GM12878 (cell line): ENCODE measurements around the gene IL20RA. TPM values are rescaled to one million over a fixed set of nuclear protein-coding genes. Genes with fewer than 3 reads are reported as not detected.

Experiments used
- ATAC-seq: fragments of 200-7000 bp; cut with Tn5 transposase; 3 replicates; pipeline ENCODE4 v1.9.1; 2020; ENCODE audit warnings: mild to moderate bottlenecking, moderate library complexity
- BruUV-seq: library from RNA; stranded (reverse); fragments of 400-500 nt; replicated peaks from 2 replicates; lab custom pipeline; 2021; lab: Mats Ljungman, UMichigan
- CTCF ChIA-PET: fragments of 300-600 bp; sonication (Branson Sonifier 250); formaldehyde crosslinking; extraction: SDS; loops from one replicate; lab custom pipeline; 2021; ENCODE audit warnings: inconsistent platforms; lab: Yijun Ruan, JAX
- POLR2A ChIA-PET: fragments of 350-600 bp; formaldehyde crosslinking; extraction: SDS; loops from one replicate; lab custom pipeline; 2021; ENCODE audit warnings: inconsistent platforms; lab: Charles Lee
- RAD21 ChIA-PET: fragments of 300-600 bp; sonication (Branson Sonifier 250); formaldehyde crosslinking; loops from one replicate; lab custom pipeline; 2023; ENCODE audit warnings: antibody characterized with exemption; ENCODE audit not compliant: unreplicated experiment; lab: Charles Lee
- SMC1A ChIA-PET: fragments of 300-600 bp; sonication (Branson Sonifier 250); formaldehyde crosslinking; loops from one replicate; lab custom pipeline; 2023; ENCODE audit not compliant: unreplicated experiment, uncharacterized antibody; lab: Charles Lee
- DNase-seq: peaks from one replicate; pipeline ENCODE4 v3.0.0-alpha.2; 2011; ENCODE audit warnings: low read depth, low spot score
- FAIRE-seq: peaks from 3 replicates; lab custom pipeline; 2011; peaks lifted over from hg19 to GRCh38; lab: Jason Lieb, UNC
- H2AFZ ChIP-seq: 2 replicates; pipeline ENCODE4 v1.6.0; 2011; ENCODE audit warnings: low read depth, low read length, control low read depth; ENCODE audit not compliant: control insufficient read depth
- H3K27ac ChIP-seq: 2 replicates; pipeline ENCODE4 v1.5.1; 2011; ENCODE audit warnings: control low read depth; ENCODE audit not compliant: control insufficient read depth, insufficient read depth
- H3K27me3 ChIP-seq, 2 experiments: replicated peaks in 1 of 2; 2 replicates each; pipeline versions ENCODE4 v1.6.0 to v1.6.1; 2011; ENCODE audit warnings: low read length in 1 of 2; ENCODE audit not compliant: control insufficient read depth in 2 of 2, insufficient read depth in 2 of 2
- H3K36me3 ChIP-seq, 2 experiments: 2 replicates each; pipeline ENCODE4 v1.5.1; 2011; ENCODE audit warnings: low read length in 1 of 2; ENCODE audit not compliant: control insufficient read depth in 2 of 2, insufficient read depth in 2 of 2
- H3K4me1 ChIP-seq: 2 replicates; pipeline ENCODE4 v1.6.1; 2011; ENCODE audit warnings: mild to moderate bottlenecking, low read length, moderate library complexity, mixed read lengths; ENCODE audit not compliant: control insufficient read depth, insufficient read depth
- H3K4me2 ChIP-seq: 2 replicates; pipeline ENCODE4 v1.6.0; 2011; ENCODE audit warnings: control low read depth; ENCODE audit not compliant: control insufficient read depth, insufficient read depth
- H3K4me3 ChIP-seq: fragments of 200-600 bp; sonication (generic); 2 replicates; pipeline ENCODE4 v1.5.1; 2016
- H3K79me2 ChIP-seq: 2 replicates; pipeline ENCODE4 v1.6.0; 2011; ENCODE audit warnings: low read length; ENCODE audit not compliant: control insufficient read depth, insufficient read depth
- H3K9ac ChIP-seq: 2 replicates; pipeline ENCODE4 v1.8.0; 2011; ENCODE audit warnings: low read length, control low read depth, mixed read lengths; ENCODE audit not compliant: control insufficient read depth, insufficient read depth
- H3K9me3 ChIP-seq: replicated peaks from 3 replicates; pipeline ENCODE4 v1.5.1; 2011; ENCODE audit warnings: mild to moderate bottlenecking, low read length; ENCODE audit not compliant: control insufficient read depth, insufficient read depth
- H4K20me1 ChIP-seq: 2 replicates; pipeline ENCODE4 v1.6.0; 2011; ENCODE audit not compliant: control insufficient read depth, insufficient read depth
- BCLAF1 ChIP-seq: fragments of 450-650 bp; IDR thresholded peaks from 2 replicates; pipeline ENCODE4 v1.6.1; 2017; ENCODE audit warnings: antibody characterized with exemption, mild to moderate bottlenecking, moderate library complexity
- CBX5 ChIP-seq: sonication (generic); IDR thresholded peaks from 2 replicates; pipeline ENCODE4 v1.6.1; 2016; ENCODE audit warnings: low read depth, moderate library complexity, mild to moderate bottlenecking, inconsistent platforms
- DPF2 ChIP-seq: fragments of 450-650 bp; IDR thresholded peaks from 2 replicates; pipeline ENCODE4 v1.6.1; 2017; ENCODE audit warnings: mild to moderate bottlenecking
- ESRRA ChIP-seq: IDR thresholded peaks from 2 replicates; pipeline ENCODE4 v1.6.1; 2012; ENCODE audit warnings: mild to moderate bottlenecking, low read length, improper control_type of control experiment
- ETV6 ChIP-seq, 2 experiments: fragments of 450-650 bp in 1 of 2; IDR thresholded peaks in 1 of 2; conservative IDR thresholded peaks in 1 of 2; 2 replicates each; pipeline ENCODE4 v1.6.1; 2014; ENCODE audit warnings: antibody characterized with exemption in 1 of 2, borderline replicate concordance in 1 of 2, low read depth in 1 of 2, mild to moderate bottlenecking in 1 of 2, moderate library complexity in 1 of 2
- FOS ChIP-seq: IDR thresholded peaks from 3 replicates; pipeline ENCODE4 v1.6.1; 2011; ENCODE audit warnings: borderline replicate concordance; ENCODE audit not compliant: insufficient read length; ENCODE audit errors: extremely low read depth
- GABPA ChIP-seq: IDR thresholded peaks from 2 replicates; pipeline ENCODE4 v1.6.1; 2014; ENCODE audit warnings: antibody characterized with exemption, low read depth, mild to moderate bottlenecking, inconsistent platforms
- IRF3 ChIP-seq: fragments of 450-650 bp; IDR thresholded peaks from 2 replicates; pipeline ENCODE4 v1.6.1; 2014; ENCODE audit warnings: mild to moderate bottlenecking
- MLLT1 ChIP-seq: fragments of 450-650 bp; IDR thresholded peaks from 2 replicates; pipeline ENCODE4 v1.6.1; 2016; ENCODE audit warnings: mild to moderate bottlenecking
- NFYA ChIP-seq: IDR thresholded peaks from 2 replicates; pipeline ENCODE4 v1.6.1; 2011; ENCODE audit warnings: low read depth, mild to moderate bottlenecking, low read length, improper control_type of control experiment, borderline replicate concordance
- NR2F1 ChIP-seq: fragments of 450-650 bp; conservative IDR thresholded peaks from 2 replicates; pipeline ENCODE4 v1.6.1; 2017; ENCODE audit warnings: mild to moderate bottlenecking
- NRF1 ChIP-seq: conservative IDR thresholded peaks from 2 replicates; pipeline ENCODE4 v1.6.1; 2011; ENCODE audit warnings: mild to moderate bottlenecking, low read depth, low read length, improper control_type of control experiment
- PML ChIP-seq: IDR thresholded peaks from 2 replicates; pipeline ENCODE4 v1.6.1; 2012; ENCODE audit warnings: low read length, inconsistent platforms
- PRDM15 ChIP-seq: fragments of 450-650 bp; formaldehyde crosslinking; IDR thresholded peaks from 2 replicates; pipeline ENCODE4 v1.4.0; 2020; ENCODE audit warnings: mild to moderate bottlenecking, moderate library complexity
- SUPT20H ChIP-seq: IDR thresholded peaks from 2 replicates; pipeline ENCODE4 v1.6.1; 2011; ENCODE audit warnings: low read depth, mild to moderate bottlenecking, low read length, moderate library complexity, borderline replicate concordance; ENCODE audit not compliant: control insufficient read depth
- WGBS: methylation state at CpG from one replicate; pipeline ENCODE4 v1.1.6; 2016; ENCODE audit warnings: low lambda C conversion rate; ENCODE audit not compliant: insufficient replicate concordance, insufficient coverage; ENCODE audit errors: missing lambda C conversion rate; 5-methylcytosine and 5-hydroxymethylcytosine counted together
- in situ Hi-C: fragments of 300-500 bp; cut with MboI; formaldehyde crosslinking; loops from 9 replicates; pipeline ENCODE4 v1.14.3; 2018; ENCODE audit warnings: mixed read lengths
- intact Hi-C: fragments of 100-400 bp; cut with micrococcal nuclease; formaldehyde crosslinking; loops from one replicate; pipeline ENCODE4 v1.14.2; 2022; ENCODE audit not compliant: unreplicated experiment
- polyA plus RNA-seq, 11 experiments: library from polyadenylated mRNA; depleted of rRNA in 4 of 11; unstranded in 6 of 11; stranded (reverse) in 5 of 11; fragments of >200 nt; fragmentation: Nextera tagmentation in 4 of 11; fragmentation: Illumina TruSeq in 1 of 11; extraction: Ambion mirVana in 4 of 11; extraction: Trizol in 1 of 11; gene quantifications; 1 replicate in 1 of 11; 2 replicates in 10 of 11; pipeline versions ENCODE4 v1.2.1 to v1.2.3, GENCODE V29; 2011 to 2016; ENCODE audit warnings: inconsistent platforms in 2 of 11, missing spikeins in 2 of 11, low read depth in 1 of 11
- total RNA-seq, 4 experiments: library from RNA; depleted of rRNA in 3 of 4; stranded (reverse); fragments of >200 nt in 3 of 4; fragmentation: Illumina TruSeq in 1 of 4; extraction: Trizol in 1 of 4; gene quantifications; 2 replicates each; pipeline versions ENCODE4 v1.2.1 to v1.2.3, GENCODE V29; 2013 to 2021

The IL20RA gene
- total and polyA plus RNA-seq, 10 of the 15 experiments (the other 5 are each of a cell fraction or from before 2014, with no cell fraction given) = 0.02 to 0.16 (median 0.09) TPM; not detected in 3

- no peak overlapping the region for H2AFZ ChIP-seq
- SMC1A ChIA-PET = no interaction called here
- intact Hi-C loops (no loop called here), in situ Hi-C loops (no loop called here)
- no peak for ATAC-seq
- RAD21 ChIA-PET = no interaction called here
- POLR2A ChIA-PET = no interaction called here
- 17% methylated on average over 5 of the region's 5 CpGs for WGBS
- H3K9me3 ChIP-seq = no peaks in the 10 kb centered on the region
- no peaks in the 10 kb centered on the region for H3K79me2 ChIP-seq
- H3K9ac ChIP-seq = no peak overlapping the region
- no peak for DNase-seq
- no peak for FAIRE-seq
- H3K36me3 ChIP-seq = no peaks in the 10 kb centered on the region
- H3K4me2 ChIP-seq = no peak overlapping the region
- BruUV-seq = no TSS peak
- no peaks in the 10 kb centered on the region for H4K20me1 ChIP-seq
- no peaks in the 10 kb centered on the region; a peak in 2 of 4 replicates for H3K27me3 ChIP-seq
- no peak overlapping the region for H3K27ac ChIP-seq
- TF ChIP-seq ETV6 (conservative IDR thresholded peaks at IDR 0.05 in 1 of 2, IDR thresholded peaks at IDR 0.05 in 1 of 2; ENCODE audit: borderline replicate concordance in 1 of 2, low read depth in 1 of 2) = no peak
- TF ChIP-seq MLLT1 = no peak
- TF ChIP-seq FOS = no peak
- TF ChIP-seq SUPT20H = no peak
- TF ChIP-seq NFYA = no peak
- no peak for TF ChIP-seq NRF1
- no peak for TF ChIP-seq CBX5
- no peak for TF ChIP-seq PML
- no peak for TF ChIP-seq PRDM15 (CRISPR knock-in tag)
- no peak for TF ChIP-seq GABPA
- TF ChIP-seq IRF3 = no peak
- TF ChIP-seq ESRRA = no peak
- TF ChIP-seq DPF2 = no peak
- no peak for TF ChIP-seq BCLAF1
- TF ChIP-seq NR2F1 = no peak
- CTCF ChIA-PET = no interaction called here
- no peaks in the 10 kb centered on the region for H3K4me1 ChIP-seq
- H3K4me3 ChIP-seq = no peak overlapping the region
Observed at GRCh38 chr6:136977075-136977474, 67.7 kb downstream of the IL20RA start.
